SU-DHL-6 (cell line): Measurements from ENCODE around the gene MCTP1.

Experiments used
- H2AFZ ChIP-seq: fragments of 200-600 bp; sonication (generic); 2 replicates; pipeline ENCODE4 v1.6.1; 2014; ENCODE audit warnings: low read depth, mild to moderate bottlenecking, moderate library complexity, mixed read lengths, antibody characterized with exemption, low read length; ENCODE audit not compliant: severe bottlenecking
- H3F3A ChIP-seq: fragments of 200-600 bp; shearing (Covaris generic); 2 replicates; pipeline ENCODE4 v1.6.0; 2016; ENCODE audit warnings: antibody characterized with exemption, mild to moderate bottlenecking; ENCODE audit not compliant: insufficient read depth
- H3K27ac ChIP-seq: fragments of 200-600 bp; sonication (generic); 2 replicates; pipeline ENCODE4 v1.5.1; 2016; ENCODE audit warnings: low read depth, mild to moderate bottlenecking, low read length, moderate library complexity, mixed read lengths
- H3K27me3 ChIP-seq: fragments of 200-600 bp; sonication (generic), shearing (Covaris generic); 2 replicates; pipeline ENCODE4 v1.6.0; 2014; ENCODE audit warnings: mild to moderate bottlenecking, low read length
- H3K36me3 ChIP-seq: fragments of 200-600 bp; sonication (generic); 2 replicates; pipeline ENCODE4 v1.6.1; 2014; ENCODE audit warnings: mild to moderate bottlenecking, low read length, mixed read lengths
- H3K4me2 ChIP-seq: fragments of 300-600, 200-600 bp; shearing (Covaris generic), sonication (generic); 2 replicates; pipeline ENCODE4 v1.6.0; 2014; ENCODE audit warnings: low read length, low read depth, mild to moderate bottlenecking; ENCODE audit not compliant: poor library complexity, severe bottlenecking
- H3K4me3 ChIP-seq: fragments of 200-600 bp; sonication (generic); 2 replicates; pipeline ENCODE4 v1.5.1; 2014; ENCODE audit warnings: antibody characterized with exemption, low read length, mild to moderate bottlenecking, mixed read lengths; ENCODE audit not compliant: insufficient read depth, poor library complexity, severe bottlenecking
- H3K79me2 ChIP-seq: fragments of 200-600 bp; sonication (generic); 2 replicates; pipeline ENCODE4 v1.6.1; 2014; ENCODE audit warnings: mild to moderate bottlenecking, low read length, moderate library complexity; ENCODE audit not compliant: insufficient read depth
- H3K9ac ChIP-seq: fragments of 200-600 bp; sonication (generic); 2 replicates; pipeline ENCODE4 v1.7.0; 2014; ENCODE audit warnings: mild to moderate bottlenecking, low read length
- H3K9me2 ChIP-seq: fragments of 200-600 bp; sonication (generic); replicated peaks from 2 replicates; pipeline ENCODE4 v1.6.1; 2014; ENCODE audit warnings: low read length; ENCODE audit not compliant: insufficient read depth
- H3K9me3 ChIP-seq: fragments of 200-600 bp; sonication (generic); 2 replicates; pipeline ENCODE4 v1.6.1; 2014; ENCODE audit warnings: low read length, mixed read lengths; ENCODE audit not compliant: insufficient read depth
- H4K20me1 ChIP-seq: fragments of 200-600 bp; sonication (generic); 2 replicates; pipeline ENCODE4 v1.6.1; 2014; ENCODE audit warnings: low read depth, mild to moderate bottlenecking, antibody characterized with exemption, low read length, moderate library complexity, mixed read lengths
- CTCF ChIP-seq: fragments of 200-600 bp; sonication (generic); IDR thresholded peaks from one replicate; pipeline ENCODE4 v1.5.1; 2017; ENCODE audit warnings: antibody characterized with exemption, mild to moderate bottlenecking, low read length, moderate library complexity; ENCODE audit not compliant: insufficient read depth, poor library complexity, severe bottlenecking
- EZH2phosphoT487 ChIP-seq: fragments of 200-600 bp; sonication (generic), shearing (Covaris generic); conservative IDR thresholded peaks from 2 replicates; pipeline ENCODE4 v1.6.1; 2018; ENCODE audit warnings: mild to moderate bottlenecking, antibody characterized with exemption, low read length, moderate library complexity, mixed read lengths

MCTP1 gene

DNA sequence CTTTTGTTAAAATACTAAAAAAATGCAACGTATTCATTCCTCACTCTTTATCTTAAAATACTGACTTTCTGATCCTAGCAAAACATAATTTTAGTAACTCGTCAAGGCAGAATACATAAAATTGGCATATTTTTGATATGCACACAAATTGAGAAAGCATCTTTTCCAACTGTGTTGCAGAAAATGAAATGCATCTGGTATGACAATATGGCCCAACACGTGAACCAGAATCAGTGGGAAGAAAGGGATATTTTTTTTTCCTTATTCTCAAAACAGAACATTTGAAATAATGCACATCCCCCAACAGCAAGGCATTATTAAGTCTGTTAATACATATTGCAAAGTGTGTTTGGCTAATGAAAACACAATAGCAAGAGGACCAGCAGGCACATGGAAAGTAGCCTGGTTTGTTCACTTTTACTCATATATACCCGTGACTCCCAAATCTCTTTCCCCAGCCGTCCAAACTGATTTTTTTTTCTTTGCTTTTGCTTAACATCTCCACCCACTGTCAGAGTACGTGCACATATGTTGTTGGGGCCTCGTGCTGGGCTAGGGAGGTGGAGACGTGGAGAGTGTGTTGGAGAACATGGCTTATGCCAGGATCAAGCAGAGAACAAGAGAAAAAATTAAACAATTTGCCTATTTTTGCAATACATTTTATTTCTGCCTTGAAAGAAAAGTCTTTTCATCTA lies 4.3 kb downstream of the MCTP1 start:
- H3K27me3 ChIP-seq, result no peaks in the 10 kb centered on the region
- no peak overlapping the region for H2AFZ ChIP-seq
- H4K20me1 ChIP-seq, result no peaks in the 10 kb centered on the region
- H3K27ac ChIP-seq, result no peak overlapping the region
- no peaks in the 10 kb centered on the region for H3K36me3 ChIP-seq
- TF ChIP-seq EZH2phosphoT487 (no peak), CTCF (no peak)
- no peak overlapping the region for H3K4me3 ChIP-seq
- no peaks in the 10 kb centered on the region for H3F3A ChIP-seq
- H3K9me3 ChIP-seq, result no peaks in the 10 kb centered on the region
- no peaks in the 10 kb centered on the region for H3K79me2 ChIP-seq
- no peak overlapping the region for H3K9ac ChIP-seq
- no peak overlapping the region for H3K4me2 ChIP-seq
- no peaks in the 10 kb centered on the region for H3K9me2 ChIP-seq

DNA sequence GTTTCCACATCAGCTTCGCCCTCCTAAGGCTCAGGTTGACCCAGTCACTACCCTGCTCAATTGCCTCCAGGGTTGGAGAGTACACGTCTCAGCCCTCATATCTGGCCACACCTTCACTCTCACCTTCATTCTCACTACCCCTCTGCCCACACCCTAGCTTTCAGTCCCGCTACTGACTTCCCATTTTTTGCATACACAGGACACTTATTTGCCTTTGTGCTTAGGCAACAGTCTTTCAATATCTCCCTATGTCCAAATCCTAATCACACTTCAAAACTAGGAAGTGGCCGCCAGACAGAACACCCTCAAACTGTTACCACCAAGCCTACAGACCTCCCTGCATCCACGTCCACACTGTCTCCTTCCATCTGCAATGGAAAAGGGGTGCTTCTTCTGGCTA lies 10.9 kb downstream of the MCTP1 start:
- TF ChIP-seq EZH2phosphoT487 (no peak), CTCF (no peak)
- H3K4me2 ChIP-seq, result no peak overlapping the region
- H3F3A ChIP-seq, result no peaks in the 10 kb centered on the region
- no peak overlapping the region for H2AFZ ChIP-seq
- no peak overlapping the region for H3K27ac ChIP-seq
- no peaks in the 10 kb centered on the region for H3K79me2 ChIP-seq
- H3K9me2 ChIP-seq, result no peaks in the 10 kb centered on the region
- H3K36me3 ChIP-seq, result no peaks in the 10 kb centered on the region
- no peak overlapping the region for H3K4me3 ChIP-seq
- H3K9ac ChIP-seq, result no peak overlapping the region
- H3K9me3 ChIP-seq, result no peaks in the 10 kb centered on the region
- no peaks in the 10 kb centered on the region for H3K27me3 ChIP-seq
- H4K20me1 ChIP-seq, result no peaks in the 10 kb centered on the region

- no peak overlapping the region for H3K27ac ChIP-seq
- no peaks in the 10 kb centered on the region for H3K9me2 ChIP-seq
- TF ChIP-seq EZH2phosphoT487, result no peak
- no peak for TF ChIP-seq CTCF
- H3K9ac ChIP-seq, result no peak overlapping the region
- no peak overlapping the region for H3K4me2 ChIP-seq
- H2AFZ ChIP-seq, result no peak overlapping the region
- no peaks in the 10 kb centered on the region for H3K79me2 ChIP-seq
- no peaks in the 10 kb centered on the region for H3K36me3 ChIP-seq
- H3F3A ChIP-seq, result no peaks in the 10 kb centered on the region
- H4K20me1 ChIP-seq, result no peaks in the 10 kb centered on the region
- H3K4me3 ChIP-seq, result no peak overlapping the region
- no peaks in the 10 kb centered on the region for H3K9me3 ChIP-seq
- H3K27me3 ChIP-seq, result no peaks in the 10 kb centered on the region
These were observed 12.5 kb downstream of the MCTP1 start for GRCh38 chr5:95272316-95272929.
